Osteoblast (primary cell): ENCODE measurements around the gene MYBPC3. TPM values are rescaled to one million over a fixed set of nuclear protein-coding genes. Genes with fewer than 3 reads are reported as not detected.

Experiments used
- DNase-seq: peaks from one replicate; pipeline ENCODE4 v3.0.0; 2011; ENCODE audit warnings: low spot score, mixed read lengths; ENCODE audit not compliant: insufficient read length; ENCODE audit errors: missing footprints
- H2AFZ ChIP-seq: 2 replicates; pipeline ENCODE4 v1.6.0; 2011; ENCODE audit warnings: mild to moderate bottlenecking, low read length
- H3K27ac ChIP-seq: 2 replicates; pipeline ENCODE4 v1.5.1; 2011; ENCODE audit warnings: mild to moderate bottlenecking, low read depth, low read length, moderate library complexity
- H3K27me3 ChIP-seq: 2 replicates; pipeline ENCODE4 v1.6.0; 2012; ENCODE audit warnings: mild to moderate bottlenecking, control low read depth, inconsistent platforms, low read length, moderate library complexity; ENCODE audit not compliant: insufficient read depth
- H3K36me3 ChIP-seq: 2 replicates; pipeline ENCODE4 v1.5.1; 2011; ENCODE audit warnings: mild to moderate bottlenecking, low read length, control low read depth, moderate library complexity; ENCODE audit not compliant: insufficient read depth
- H3K4me1 ChIP-seq: 2 replicates; pipeline ENCODE4 v1.5.1; 2011; ENCODE audit warnings: mild to moderate bottlenecking, low read length, control low read depth, moderate library complexity; ENCODE audit not compliant: insufficient read depth
- H3K4me2 ChIP-seq: 2 replicates; pipeline ENCODE4 v1.6.0; 2011; ENCODE audit warnings: mild to moderate bottlenecking, low read length; ENCODE audit not compliant: insufficient read depth
- H3K4me3 ChIP-seq: fragments of 200-600 bp; sonication (generic); 3 replicates; pipeline ENCODE4 v1.5.1; 2012; ENCODE audit warnings: mild to moderate bottlenecking, low read length, inconsistent platforms; ENCODE audit not compliant: insufficient read depth
- H3K79me2 ChIP-seq: 2 replicates; pipeline ENCODE4 v1.6.0; 2012; ENCODE audit warnings: mild to moderate bottlenecking, low read length, control low read depth, inconsistent platforms; ENCODE audit not compliant: insufficient read depth
- H3K9me3 ChIP-seq: 2 replicates; pipeline ENCODE4 v1.5.1; 2011; ENCODE audit warnings: low read depth, low read length, control low read depth
- H4K20me1 ChIP-seq: 2 replicates; pipeline ENCODE4 v1.6.0; 2012; ENCODE audit warnings: mild to moderate bottlenecking, low read length, control low read depth; ENCODE audit not compliant: insufficient read depth
- CTCF ChIP-seq: IDR thresholded peaks from 2 replicates; pipeline ENCODE4 v1.5.1; 2011; ENCODE audit warnings: mild to moderate bottlenecking, low read depth, low read length, moderate library complexity; ENCODE audit errors: extremely low read depth
- total RNA-seq: library from RNA; depleted of rRNA; stranded (reverse); fragments of >200 nt; gene quantifications from 2 replicates; pipeline ENCODE4 v1.2.3, GENCODE V29; 2012

MYBPC3 gene
- total RNA-seq, 1 donor, result not detected

- H3K9me3 ChIP-seq, result no peaks in the 10 kb centered on the region
- H3K36me3 ChIP-seq, result no peaks in the 10 kb centered on the region
- H3K4me1 ChIP-seq, result no peaks in the 10 kb centered on the region
- no peak overlapping the region for H2AFZ ChIP-seq
- no peaks in the 10 kb centered on the region for H4K20me1 ChIP-seq
- H3K4me2 ChIP-seq, result no peak overlapping the region
- no peak for TF ChIP-seq CTCF
- no peaks in the 10 kb centered on the region for H3K79me2 ChIP-seq
- no peak overlapping the region for H3K4me3 ChIP-seq
- H3K27me3 ChIP-seq, result peaks cover 5% of the 10 kb centered on the region
- H3K27ac ChIP-seq, result no peak overlapping the region
- peak; percentile 62 for DNase-seq
These were observed 10.3 kb downstream of the MYBPC3 start for GRCh38 chr11:47342036-47342803.

GRCh38 chr11:47340980-47341775, 11.3 kb downstream of the MYBPC3 start:
- H4K20me1 ChIP-seq, result no peaks in the 10 kb centered on the region
- no peak overlapping the region for H3K27ac ChIP-seq
- peaks cover 5% of the 10 kb centered on the region for H3K27me3 ChIP-seq
- TF ChIP-seq CTCF, result no peak
- H3K36me3 ChIP-seq, result no peaks in the 10 kb centered on the region
- no peaks in the 10 kb centered on the region for H3K9me3 ChIP-seq
- H3K4me2 ChIP-seq, result no peak overlapping the region
- H3K4me1 ChIP-seq, result no peaks in the 10 kb centered on the region
- H2AFZ ChIP-seq, result no peak overlapping the region
- H3K79me2 ChIP-seq, result no peaks in the 10 kb centered on the region
- peak; percentile 65 for DNase-seq
- H3K4me3 ChIP-seq, result no peak overlapping the region

GRCh38 chr11:47340010-47340409, 12.5 kb downstream of the MYBPC3 start:
- Histone ChIP-seq H3K36me3 (no peaks in the 10 kb centered on the region), H3K9me3 (no peaks in the 10 kb centered on the region), H4K20me1 (no peaks in the 10 kb centered on the region), H3K27me3 (no peaks in the 10 kb centered on the region), H3K4me3 (no peak overlapping the region), H2AFZ (no peak overlapping the region), H3K79me2 (no peaks in the 10 kb centered on the region), H3K27ac (no peak overlapping the region), H3K4me2 (no peak overlapping the region), H3K4me1 (no peaks in the 10 kb centered on the region)
- DNase-seq, result peak; percentile 27
- TF ChIP-seq CTCF, result no peak
